ENCODE data around the gene DNAJC11.
"Not testable (repeated sequence)": the region's sequence is repeated elsewhere in the genome, so short reads cannot be mapped to it uniquely, and the experiment has no call there.

Gene DNAJC11

GRCh38 chr1:6637770-6638169 lies 63.8 kb downstream of the DNAJC11 start:
- H3K27me3 ChIP-seq: no peaks in the 10 kb centered on the region
- TF ChIP-seq CTCF (IDR thresholded peaks at IDR 0.05): no peak
- no peaks in the 10 kb centered on the region for H3K4me1 ChIP-seq (ENCODE audit: control insufficient read depth in 1 of 2, insufficient read depth in 1 of 2, low read depth in 1 of 2, low read length in 1 of 2)
- no peak overlapping the region for H3K4me3 ChIP-seq (ENCODE audit: low read depth in 1 of 2, low read length in 1 of 2)
- peaks cover 68% of the 10 kb centered on the region for H3K36me3 ChIP-seq
- H3K9me3 ChIP-seq: no peaks in the 10 kb centered on the region
- H3K27ac ChIP-seq: no peak overlapping the region

GRCh38 chr1:6636778-6637177 lies 64.8 kb downstream of the DNAJC11 start:
- H3K36me3 ChIP-seq: peaks cover 76% of the 10 kb centered on the region
- not testable (repeated sequence) for H3K4me1 ChIP-seq (ENCODE audit: control insufficient read depth in 1 of 2, insufficient read depth in 1 of 2, low read depth in 1 of 2, low read length in 1 of 2); H3K27me3 ChIP-seq; H3K9me3 ChIP-seq; H3K27ac ChIP-seq; H3K4me3 ChIP-seq (ENCODE audit: low read depth in 1 of 2, low read length in 1 of 2)

- H3K27me3 ChIP-seq: no peaks in the 10 kb centered on the region
- no peak overlapping the region for H3K4me3 ChIP-seq (ENCODE audit: low read depth in 1 of 2, low read length in 1 of 2)
- H3K9me3 ChIP-seq: no peaks in the 10 kb centered on the region
- no peak overlapping the region for H3K27ac ChIP-seq
- peaks cover 81% of the 10 kb centered on the region for H3K36me3 ChIP-seq
- no peak for TF ChIP-seq CTCF (IDR thresholded peaks at IDR 0.05)
- H3K4me1 ChIP-seq (ENCODE audit: control insufficient read depth in 1 of 2, insufficient read depth in 1 of 2, low read depth in 1 of 2, low read length in 1 of 2): no peaks in the 10 kb centered on the region
Observed at GRCh38 chr1:6635910-6636760, 65.5 kb downstream of the DNAJC11 start.

- Histone ChIP-seq H3K27ac (no peak overlapping the region), H3K4me3 (ENCODE audit: low read depth in 1 of 2, low read length in 1 of 2) (no peak overlapping the region), H3K4me1 (ENCODE audit: control insufficient read depth in 1 of 2, insufficient read depth in 1 of 2, low read depth in 1 of 2, low read length in 1 of 2) (no peaks in the 10 kb centered on the region), H3K27me3 (no peaks in the 10 kb centered on the region), H3K36me3 (peaks cover 86% of the 10 kb centered on the region), H3K9me3 (no peaks in the 10 kb centered on the region)
- no peak for TF ChIP-seq CTCF (IDR thresholded peaks at IDR 0.05)
Observed at GRCh38 chr1:6635161-6635909, 66.3 kb downstream of the DNAJC11 start.

GRCh38 chr1:6634371-6635052 lies 67.1 kb downstream of the DNAJC11 start:
- TF ChIP-seq CTCF (IDR thresholded peaks at IDR 0.05): no peak
- Histone ChIP-seq H3K27ac (no peak overlapping the region), H3K27me3 (no peaks in the 10 kb centered on the region), H3K4me1 (ENCODE audit: control insufficient read depth in 1 of 2, insufficient read depth in 1 of 2, low read depth in 1 of 2, low read length in 1 of 2) (no peaks in the 10 kb centered on the region), H3K36me3 (peaks cover 90% of the 10 kb centered on the region), H3K9me3 (no peaks in the 10 kb centered on the region), H3K4me3 (ENCODE audit: low read depth in 1 of 2, low read length in 1 of 2) (no peak overlapping the region)
